ENCODE results near the gene NAV2. TPM values are rescaled to one million over a fixed set of nuclear protein-coding genes. Genes with fewer than 3 reads are reported as not detected.

NAV2 gene
- total RNA-seq, 2 donors from 2014 or later, result 26.4 to 35.5 TPM

DNA sequence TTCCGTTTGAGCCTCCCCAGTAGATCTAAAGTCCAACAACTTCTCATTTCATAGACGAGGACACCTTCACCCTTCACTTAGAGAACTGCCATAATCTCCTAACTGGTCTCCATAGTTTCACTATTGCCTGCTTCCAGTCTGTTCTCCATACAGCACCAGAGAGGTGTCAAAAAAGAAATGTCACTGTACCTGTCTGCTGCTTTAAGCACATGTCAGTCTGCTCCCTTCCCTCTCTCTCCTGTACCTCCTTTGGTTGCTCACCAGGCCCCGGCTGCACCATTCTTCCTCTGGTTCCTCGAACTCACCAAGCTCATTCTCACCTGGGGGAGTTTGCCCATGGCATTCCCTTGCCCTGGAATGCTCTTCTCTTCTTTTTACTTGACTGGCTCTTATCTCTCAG is 75.8 kb downstream of the NAV2 start:
- ATAC-seq (no peak), DNase-seq (no peak)
- TF ChIP-seq, protein P1, sequence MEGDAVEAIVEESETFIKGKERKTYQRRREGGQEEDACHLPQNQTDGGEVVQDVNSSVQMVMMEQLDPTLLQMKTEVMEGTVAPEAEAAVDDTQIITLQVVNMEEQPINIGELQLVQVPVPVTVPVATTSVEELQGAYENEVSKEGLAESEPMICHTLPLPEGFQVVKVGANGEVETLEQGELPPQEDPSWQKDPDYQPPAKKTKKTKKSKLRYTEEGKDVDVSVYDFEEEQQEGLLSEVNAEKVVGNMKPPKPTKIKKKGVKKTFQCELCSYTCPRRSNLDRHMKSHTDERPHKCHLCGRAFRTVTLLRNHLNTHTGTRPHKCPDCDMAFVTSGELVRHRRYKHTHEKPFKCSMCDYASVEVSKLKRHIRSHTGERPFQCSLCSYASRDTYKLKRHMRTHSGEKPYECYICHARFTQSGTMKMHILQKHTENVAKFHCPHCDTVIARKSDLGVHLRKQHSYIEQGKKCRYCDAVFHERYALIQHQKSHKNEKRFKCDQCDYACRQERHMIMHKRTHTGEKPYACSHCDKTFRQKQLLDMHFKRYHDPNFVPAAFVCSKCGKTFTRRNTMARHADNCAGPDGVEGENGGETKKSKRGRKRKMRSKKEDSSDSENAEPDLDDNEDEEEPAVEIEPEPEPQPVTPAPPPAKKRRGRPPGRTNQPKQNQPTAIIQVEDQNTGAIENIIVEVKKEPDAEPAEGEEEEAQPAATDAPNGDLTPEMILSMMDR (IDR thresholded peaks at IDR 0.05), result no peak
- no peak for TF ChIP-seq POLR2A (IDR thresholded peaks at IDR 0.05)
- Histone ChIP-seq H3K4me1 (peaks cover 18% of the 10 kb centered on the region), H3K27me3 (no peaks in the 10 kb centered on the region), H3K27ac (no peak overlapping the region), H3K4me3 (no peak overlapping the region), H3K36me3 (replicated peaks in 1 of 2; ENCODE audit: insufficient read depth in 1 of 2, low read depth in 2 of 2) (no peaks in the 10 kb centered on the region), H3K9me3 (no peaks in the 10 kb centered on the region)
- WGBS, 2 donors, result 92 to 96% methylated on average over 4 of the region's 4 CpGs
- intact Hi-C loops (cut with DNase I), result no loop called here

DNA sequence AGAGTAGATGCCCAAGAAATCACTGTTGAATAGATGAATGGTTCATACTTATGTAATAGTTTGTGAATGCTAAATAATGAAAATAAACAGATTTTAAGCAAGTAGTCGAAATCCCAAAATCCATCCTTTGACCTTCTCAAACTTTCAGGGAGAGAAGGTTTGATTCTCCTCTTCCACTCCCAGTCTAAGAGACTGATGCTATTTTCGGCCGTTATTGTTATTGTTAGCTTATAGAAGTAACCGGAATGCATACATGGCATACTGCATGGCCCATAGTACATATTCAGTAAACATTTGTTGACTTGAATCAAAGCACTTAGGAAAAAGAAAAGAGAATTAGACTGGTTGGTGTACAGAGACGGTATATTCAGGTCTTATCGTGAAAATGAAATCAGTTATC is 76.6 kb downstream of the NAV2 start:
- Histone ChIP-seq H3K27ac (no peak overlapping the region), H3K4me3 (no peak overlapping the region), H3K36me3 (replicated peaks in 1 of 2; ENCODE audit: insufficient read depth in 1 of 2, low read depth in 2 of 2) (no peaks in the 10 kb centered on the region), H3K27me3 (no peaks in the 10 kb centered on the region), H3K4me1 (peaks cover 26% of the 10 kb centered on the region), H3K9me3 (no peaks in the 10 kb centered on the region)
- 82 to 87% methylated on average over 6 of the region's 6 CpGs for WGBS, 2 donors
- intact Hi-C loops (cut with DNase I), result no loop called here
- TF ChIP-seq, protein P1 (IDR thresholded peaks at IDR 0.05), result no peak
- TF ChIP-seq POLR2A (IDR thresholded peaks at IDR 0.05), result no peak
- DNase-seq, result no peak
- ATAC-seq, result no peak

DNA sequence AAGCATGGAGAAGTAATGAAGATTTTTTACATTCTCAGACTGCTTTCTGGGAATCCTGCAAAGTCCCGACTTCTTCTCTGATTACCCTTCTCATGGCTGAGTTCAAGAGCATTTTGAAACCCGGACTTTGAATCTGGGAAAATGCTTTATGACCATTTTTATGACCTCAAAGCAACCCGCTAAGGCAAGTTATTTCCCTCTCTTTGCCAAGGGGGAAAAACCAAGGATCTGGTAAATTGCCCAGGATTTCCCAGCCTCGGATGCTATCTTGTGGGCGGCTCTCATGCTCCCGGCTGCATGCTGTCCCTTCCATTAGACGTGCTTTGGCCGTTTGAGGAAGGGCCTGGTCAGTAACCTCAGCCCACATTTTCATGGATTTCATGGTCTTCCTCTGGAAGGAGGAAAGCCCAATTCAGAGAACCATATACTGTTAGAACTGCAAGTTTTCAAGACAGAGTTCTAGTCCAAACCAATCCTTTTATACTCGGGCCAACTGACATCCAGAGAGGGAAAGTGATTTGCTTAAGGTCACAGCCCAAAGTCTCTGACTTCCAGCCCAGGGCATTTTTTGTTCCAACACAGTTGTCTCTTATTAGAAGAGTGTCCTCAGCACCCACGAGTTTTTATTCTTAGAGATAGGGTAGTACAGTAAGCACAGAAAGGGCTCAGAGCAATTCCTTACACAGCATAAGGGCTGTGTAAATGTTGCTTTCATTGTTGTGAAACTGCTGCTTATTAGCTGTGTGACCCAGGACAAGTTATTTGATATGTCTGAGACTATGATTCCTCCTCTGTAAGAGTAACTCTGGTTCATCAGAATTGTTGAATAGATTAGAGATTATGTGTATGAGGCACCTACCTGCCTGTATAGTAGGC is 77.4 kb downstream of the NAV2 start:
- intact Hi-C loops (cut with DNase I), result no loop called here
- no peak for TF ChIP-seq POLR2A (IDR thresholded peaks at IDR 0.05)
- TF ChIP-seq, protein P1 (IDR thresholded peaks at IDR 0.05), result no peak
- H3K27me3 ChIP-seq, result no peaks in the 10 kb centered on the region
- ATAC-seq (no peak), DNase-seq (peak in 2 of 4 donors; percentile 19 to 28)
- WGBS, 2 donors, result 59 to 65% methylated on average over 10 of the region's 10 CpGs
- peak overlapping the region in 1 of 4 donors; percentile 25 for H3K27ac ChIP-seq
- H3K4me1 ChIP-seq, result peaks cover 31% of the 10 kb centered on the region
- no peaks in the 10 kb centered on the region for H3K9me3 ChIP-seq
- no peaks in the 10 kb centered on the region for H3K36me3 ChIP-seq (replicated peaks in 1 of 2; ENCODE audit: insufficient read depth in 1 of 2, low read depth in 2 of 2)
- H3K4me3 ChIP-seq, result no peak overlapping the region

DNA sequence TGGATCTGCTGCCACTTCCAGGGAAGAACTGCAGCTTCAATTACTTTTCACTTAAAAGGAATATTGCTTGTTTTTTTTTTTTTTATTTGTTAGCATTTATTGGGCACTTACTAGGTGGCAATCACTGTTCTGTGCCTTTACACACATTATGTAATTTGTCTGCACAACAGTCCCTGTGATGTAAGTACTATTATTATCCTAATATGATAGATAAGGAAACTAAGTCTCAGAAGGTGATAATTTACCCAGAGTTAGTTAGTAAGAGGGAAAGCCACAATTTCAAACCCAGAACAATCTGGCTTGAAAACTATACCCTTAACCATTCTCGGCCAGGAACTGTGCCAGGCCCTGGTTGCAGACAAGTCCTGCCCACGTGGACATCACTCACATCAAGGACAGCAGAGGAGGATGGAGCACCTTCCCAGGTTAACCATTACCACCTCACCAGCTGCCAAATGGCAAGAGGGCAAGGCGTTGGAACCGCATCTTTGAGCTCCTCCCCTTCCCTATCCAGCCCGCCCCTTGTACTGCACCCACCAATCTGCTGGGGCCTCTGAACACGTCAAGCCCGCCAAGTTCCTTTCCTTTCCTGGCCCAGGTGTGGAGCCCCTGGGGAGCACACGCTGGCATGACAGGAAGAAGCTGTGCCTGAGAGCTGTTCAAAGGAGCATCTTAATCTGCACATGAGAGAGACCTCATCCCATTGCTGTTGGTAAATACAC is 78.4 kb downstream of the NAV2 start:
- peak; percentile 43 to 75 (median 58) for DNase-seq
- intact Hi-C loops (cut with DNase I), result no loop called here
- WGBS, 2 donors, result 40 to 56% methylated on average over 8 of the region's 8 CpGs
- Histone ChIP-seq H3K27ac (peak overlapping the region in 2 of 4 donors; percentile 22 to 45), H3K27me3 (no peaks in the 10 kb centered on the region), H3K36me3 (replicated peaks in 1 of 2; ENCODE audit: insufficient read depth in 1 of 2, low read depth in 2 of 2) (no peaks in the 10 kb centered on the region), H3K9me3 (no peaks in the 10 kb centered on the region), H3K4me3 (no peak overlapping the region), H3K4me1 (peaks cover 31% of the 10 kb centered on the region)
- TF ChIP-seq, protein P1 (IDR thresholded peaks at IDR 0.05), result no peak
- ATAC-seq, result peak; percentile 74

All from body of pancreas (tissue), 4 donors.